Fibroblast of the aortic adventitia (primary cell): ENCODE measurements around the gene ENAH. TPM values are rescaled to one million over a fixed set of nuclear protein-coding genes. Genes with fewer than 3 reads are reported as not detected.
A peak's percentile ranks its signal among the peaks of the same experiment; 100 is the strongest.

Experiments used
- DNase-seq: peaks from one replicate; pipeline ENCODE4 v3.0.0-alpha.2; 2010; ENCODE audit warnings: low read depth
- H3K4me3 ChIP-seq: 2 replicates; pipeline ENCODE4 v1.5.1; 2011; ENCODE audit warnings: low read depth, mild to moderate bottlenecking, control low read depth, low read length, moderate library complexity
- CTCF ChIP-seq: IDR thresholded peaks from 2 replicates; pipeline ENCODE4 v1.5.1; 2011; ENCODE audit warnings: mild to moderate bottlenecking, low read length, control low read depth, inconsistent platforms; ENCODE audit not compliant: insufficient read depth
- total RNA-seq: library from RNA; depleted of rRNA; stranded (reverse); fragments of >200 nt; gene quantifications from 2 replicates; pipeline ENCODE4 v1.2.3, GENCODE V29; 2012; ENCODE audit warnings: low replicate concordance

Gene ENAH
- total RNA-seq, 1 donor, result 148 TPM

GRCh38 chr1:225573216-225573615 lies 79.7 kb downstream of the ENAH start:
- DNase-seq, result no peak
- H3K4me3 ChIP-seq, result no peak overlapping the region
- TF ChIP-seq CTCF, result no peak

- H3K4me3 ChIP-seq, result no peak overlapping the region
- peak; percentile 56 for TF ChIP-seq CTCF
- DNase-seq, result peak; percentile 64
Observed at GRCh38 chr1:225572422-225572821, 80.5 kb downstream of the ENAH start.

GRCh38 chr1:225567789-225568188 lies 85.1 kb downstream of the ENAH start:
- DNase-seq, result no peak
- no peak for TF ChIP-seq CTCF
- no peak overlapping the region for H3K4me3 ChIP-seq

GRCh38 chr1:225565847-225566246 lies 87.1 kb downstream of the ENAH start:
- peak; percentile 90 for DNase-seq
- no peak overlapping the region for H3K4me3 ChIP-seq
- TF ChIP-seq CTCF, result no peak

GRCh38 chr1:225561675-225562074 lies 91.2 kb downstream of the ENAH start:
- H3K4me3 ChIP-seq, result no peak overlapping the region
- TF ChIP-seq CTCF, result no peak
- DNase-seq, result no peak

GRCh38 chr1:225559902-225560301 lies 93.0 kb downstream of the ENAH start:
- H3K4me3 ChIP-seq, result no peak overlapping the region
- TF ChIP-seq CTCF, result no peak
- DNase-seq, result no peak

GRCh38 chr1:225559326-225559725 lies 93.6 kb downstream of the ENAH start:
- DNase-seq, result no peak
- no peak for TF ChIP-seq CTCF
- H3K4me3 ChIP-seq, result no peak overlapping the region
